ENCODE measurements around the gene TTC3. TPM values are rescaled to one million over a fixed set of nuclear protein-coding genes. Genes with fewer than 3 reads are reported as not detected.
A peak's percentile ranks its signal among the peaks of the same experiment; 100 is the strongest.

TTC3 gene
- total and polyA plus RNA-seq, 8 donors = 103 to 214 (median 191) TPM

GRCh38 chr21:37166733-37167132 lies 93.7 kb downstream of the TTC3 start:
- intact Hi-C loops (cut with DNase I) = no loop called here
- ATAC-seq = peak; percentile 47
- H3K27me3 ChIP-seq = no peaks in the 10 kb centered on the region
- TF ChIP-seq CTCF (IDR thresholded peaks at IDR 0.05) = no peak
- no peak overlapping the region for H3K4me3 ChIP-seq
- H3K27ac ChIP-seq = no peak overlapping the region
- H3K4me1 ChIP-seq = peaks cover 0 to 9% of the 10 kb centered on the region in 2 donors
- DNase-seq = peak in 1 of 4 donors; percentile 28
- H3K9me3 ChIP-seq = no peaks in the 10 kb centered on the region
- H3K36me3 ChIP-seq = peaks cover 0 to 60% of the 10 kb centered on the region in 2 donors

- TF ChIP-seq CTCF (IDR thresholded peaks at IDR 0.05) = no peak
- peaks cover 0 to 9% of the 10 kb centered on the region in 2 donors for H3K4me1 ChIP-seq
- peaks cover 0 to 58% of the 10 kb centered on the region in 2 donors for H3K36me3 ChIP-seq
- no peaks in the 10 kb centered on the region for H3K27me3 ChIP-seq
- no peak for ATAC-seq
- H3K4me3 ChIP-seq = no peak overlapping the region
- no peaks in the 10 kb centered on the region for H3K9me3 ChIP-seq
- no peak overlapping the region for H3K27ac ChIP-seq
- intact Hi-C loops (cut with DNase I) = no loop called here
- no peak for DNase-seq
These were observed 95.6 kb downstream of the TTC3 start for GRCh38 chr21:37168666-37169065.

- no peak overlapping the region for H3K27ac ChIP-seq
- intact Hi-C loops (cut with DNase I) = no loop called here
- DNase-seq (peak in 1 of 4 donors; percentile 19), ATAC-seq (no peak)
- H3K4me1 ChIP-seq = no peaks in the 10 kb centered on the region
- H3K27me3 ChIP-seq = no peaks in the 10 kb centered on the region
- no peaks in the 10 kb centered on the region for H3K9me3 ChIP-seq
- no peak for TF ChIP-seq CTCF (IDR thresholded peaks at IDR 0.05)
- H3K36me3 ChIP-seq = peaks cover 0 to 65% of the 10 kb centered on the region in 2 donors
- no peak overlapping the region for H3K4me3 ChIP-seq
These were observed 99.6 kb downstream of the TTC3 start for GRCh38 chr21:37172646-37173045.

GRCh38 chr21:37176716-37177115 lies 103.7 kb downstream of the TTC3 start:
- Histone ChIP-seq H3K9me3 (peaks cover 0 to 2% of the 10 kb centered on the region in 2 donors), H3K27me3 (no peaks in the 10 kb centered on the region), H3K4me1 (no peaks in the 10 kb centered on the region), H3K36me3 (peaks cover 0 to 82% of the 10 kb centered on the region in 2 donors), H3K27ac (no peak overlapping the region), H3K4me3 (no peak overlapping the region)
- peak in 1 of 4 donors; percentile 55 for DNase-seq
- peak; percentile 68 for ATAC-seq
- intact Hi-C loops (cut with DNase I) = no loop called here
- TF ChIP-seq CTCF (IDR thresholded peaks at IDR 0.05) = no peak

GRCh38 chr21:37181059-37181458 lies 108.0 kb downstream of the TTC3 start:
- DNase-seq (no peak), ATAC-seq (no peak)
- Histone ChIP-seq H3K4me1 (no peaks in the 10 kb centered on the region), H3K27ac (no peak overlapping the region), H3K4me3 (no peak overlapping the region), H3K36me3 (peaks cover 0 to 63% of the 10 kb centered on the region in 2 donors), H3K27me3 (no peaks in the 10 kb centered on the region), H3K9me3 (peaks cover 0 to 2% of the 10 kb centered on the region in 2 donors)
- intact Hi-C loops (cut with DNase I) = no loop called here
- TF ChIP-seq CTCF (IDR thresholded peaks at IDR 0.05) = no peak
